Ascending aorta (tissue), 2 donors: ENCODE measurements around the gene TMBIM1. TPM values are rescaled to one million over a fixed set of nuclear protein-coding genes. Genes with fewer than 3 reads are reported as not detected.

Experiments
- DNase-seq, 2 donors: peaks; one replicate each; pipeline ENCODE4 v3.0.0-alpha.2; 2019; ENCODE audit warnings: low spot score in 2 of 2
- H3K27ac ChIP-seq, 2 donors: fragments of 200-600 bp; sonication (generic); one replicate each; pipeline ENCODE4 v1.5.1; 2016 to 2017; ENCODE audit warnings: mild to moderate bottlenecking in 1 of 2
- H3K27me3 ChIP-seq: fragments of 200-600 bp; sonication (generic); one replicate; pipeline ENCODE4 v1.5.1; 2017
- H3K36me3 ChIP-seq, 2 donors: fragments of 200-600 bp; sonication (generic); one replicate each; pipeline ENCODE4 v1.5.1; 2016
- H3K4me1 ChIP-seq, 2 donors: fragments of 200-600 bp; sonication (generic); one replicate each; pipeline ENCODE4 v1.5.1; 2016 to 2017; ENCODE audit warnings: mild to moderate bottlenecking in 1 of 2
- H3K4me3 ChIP-seq, 2 donors: fragments of 200-600 bp; sonication (generic); one replicate each; pipeline ENCODE4 v1.5.1; 2016 to 2017; ENCODE audit warnings: mild to moderate bottlenecking in 1 of 2
- H3K9me3 ChIP-seq, 2 donors: fragments of 200-600 bp; sonication (generic); one replicate each; pipeline ENCODE4 v1.5.1; 2016
- CTCF ChIP-seq, 3 experiments: fragments of 200-600 bp in 2 of 3; fragments of 450-650 bp in 1 of 3; sonication (generic) in 2 of 3; IDR thresholded peaks; one replicate each; pipeline ENCODE4 v1.5.1; 2016 to 2019; ENCODE audit warnings: antibody characterized with exemption in 3 of 3, mild to moderate bottlenecking in 1 of 3, moderate library complexity in 1 of 3
- intact Hi-C: fragments of 100-400 bp; cut with DNase I; formaldehyde crosslinking; loops from one replicate; pipeline ENCODE4 v1.15.1; 2023
- total RNA-seq: library from RNA; depleted of rRNA; stranded (reverse); fragments of >200 nt; gene quantifications from one replicate; pipeline ENCODE4 v1.1.0, GENCODE V29; 2016

Gene TMBIM1
- total RNA-seq, 1 donor from 2014 or later: 320 TPM

GRCh38 chr2:218327451-218328210 is 35.3 kb upstream of the TMBIM1 start:
- intact Hi-C loops: no loop called here
- no peaks in the 10 kb centered on the region for H3K27me3 ChIP-seq
- peaks cover 3 to 20% of the 10 kb centered on the region in 2 donors for H3K4me1 ChIP-seq
- H3K4me3 ChIP-seq: no peak overlapping the region
- no peaks in the 10 kb centered on the region for H3K36me3 ChIP-seq
- no peak overlapping the region for H3K27ac ChIP-seq
- no peak for TF ChIP-seq CTCF (IDR thresholded peaks at IDR 0.05)
- no peaks in the 10 kb centered on the region for H3K9me3 ChIP-seq
- DNase-seq: no peak

GRCh38 chr2:218326315-218326714 is 34.0 kb upstream of the TMBIM1 start:
- Histone ChIP-seq H3K9me3 (no peaks in the 10 kb centered on the region), H3K4me1 (peaks cover 3 to 25% of the 10 kb centered on the region in 2 donors), H3K27me3 (no peaks in the 10 kb centered on the region), H3K4me3 (no peak overlapping the region), H3K27ac (no peak overlapping the region), H3K36me3 (no peaks in the 10 kb centered on the region)
- no peak for DNase-seq
- TF ChIP-seq CTCF (IDR thresholded peaks at IDR 0.05): no peak
- intact Hi-C loops: no loop called here

- Histone ChIP-seq H3K4me3 (no peak overlapping the region), H3K4me1 (peaks cover 3 to 25% of the 10 kb centered on the region in 2 donors), H3K27ac (no peak overlapping the region), H3K27me3 (no peaks in the 10 kb centered on the region), H3K9me3 (no peaks in the 10 kb centered on the region), H3K36me3 (no peaks in the 10 kb centered on the region)
- intact Hi-C loops: no loop called here
- DNase-seq: no peak
- TF ChIP-seq CTCF (IDR thresholded peaks at IDR 0.05): no peak
Measured at GRCh38 chr2:218325566-218326160, 33.4 kb upstream of the TMBIM1 start.

- peak overlapping the region; percentile 63 to 74 for H3K4me3 ChIP-seq
- H3K27me3 ChIP-seq: no peaks in the 10 kb centered on the region
- no peak for DNase-seq
- no peaks in the 10 kb centered on the region for H3K9me3 ChIP-seq
- H3K4me1 ChIP-seq: peaks cover 3 to 18% of the 10 kb centered on the region in 2 donors
- intact Hi-C loops: loop anchor here (1.0 to 2.0 kb wide), 2 partner anchors 20 to 23 kb away; no protein-coding TSS in a partner anchor
- TF ChIP-seq CTCF (IDR thresholded peaks at IDR 0.05): no peak
- H3K27ac ChIP-seq: peak overlapping the region; percentile 66 to 75
- H3K36me3 ChIP-seq: no peaks in the 10 kb centered on the region
Measured at GRCh38 chr2:218323526-218324472, 31.5 kb upstream of the TMBIM1 start.

DNA sequence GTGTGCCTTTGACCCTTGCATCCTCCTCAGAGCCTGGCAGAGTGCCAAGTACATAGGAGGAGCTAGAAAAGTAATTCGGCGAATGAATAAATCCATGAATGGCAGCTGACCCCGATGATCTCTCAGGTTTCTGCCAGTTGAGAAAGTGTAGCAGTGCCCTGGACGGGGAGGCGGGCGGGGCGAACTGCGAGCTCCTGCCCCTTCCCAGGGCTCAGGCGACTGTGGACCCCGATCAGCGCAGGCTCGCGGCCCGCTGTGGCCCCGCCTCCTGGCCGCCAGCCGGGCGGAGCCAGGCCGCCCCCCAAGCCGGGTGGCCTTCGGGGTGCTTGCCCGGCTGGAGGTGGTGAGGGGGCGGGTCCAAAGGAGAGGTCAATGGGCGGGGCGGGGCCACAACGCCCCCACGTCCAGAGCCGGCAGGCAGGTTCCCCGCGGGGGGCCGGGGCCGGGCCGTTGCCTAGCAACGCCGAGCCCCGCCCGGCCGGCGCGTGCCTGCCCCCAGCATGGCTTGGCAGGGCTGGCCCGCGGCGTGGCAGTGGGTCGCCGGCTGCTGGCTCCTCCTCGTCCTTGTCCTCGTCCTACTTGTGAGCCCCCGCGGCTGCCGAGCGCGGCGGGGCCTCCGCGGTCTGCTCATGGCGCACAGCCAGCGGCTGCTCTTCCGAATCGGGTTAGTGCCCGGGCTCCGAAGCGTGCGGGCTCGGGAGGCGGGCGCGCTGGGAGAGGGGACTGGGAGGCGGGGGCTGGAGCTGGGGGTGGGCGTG is 30.6 kb upstream of the TMBIM1 start:
- Histone ChIP-seq H3K9me3 (no peaks in the 10 kb centered on the region), H3K27ac (peak overlapping the region; percentile 66 to 75), H3K27me3 (no peaks in the 10 kb centered on the region), H3K4me1 (peaks cover 3 to 18% of the 10 kb centered on the region in 2 donors), H3K36me3 (no peaks in the 10 kb centered on the region), H3K4me3 (peak overlapping the region; percentile 63 to 74)
- TF ChIP-seq CTCF (IDR thresholded peaks at IDR 0.05): no peak
- intact Hi-C loops: loop anchor here (1.0 to 2.0 kb wide), 2 partner anchors 20 to 22 kb away; no protein-coding TSS in a partner anchor
- peak in 1 of 2 donors; percentile 85 for DNase-seq
